HEK293T (cell line): ENCODE measurements around the gene HHAT.
"Not testable (repeated sequence)": the region's sequence is repeated elsewhere in the genome, so short reads cannot be mapped to it uniquely, and the experiment has no call there.

Experiments used
- CTCF ChIA-PET: fragments of 350-600 bp; formaldehyde crosslinking; extraction: SDS; loops from one replicate; lab custom pipeline; 2021; ENCODE audit warnings: antibody characterized with exemption, inconsistent platforms; lab: Yijun Ruan, JAX
- POLR2A ChIA-PET: fragments of 350-600 bp; formaldehyde crosslinking; extraction: SDS; loops from one replicate; lab custom pipeline; 2020; ENCODE audit warnings: antibody characterized with exemption, inconsistent platforms; lab: Yijun Ruan, JAX
- DNase-seq: peaks from one replicate; pipeline ENCODE4 v3.0.0; 2012; ENCODE audit warnings: mixed read lengths; ENCODE audit errors: extremely low spot score
- ARNT ChIP-seq: fragments of 450-650 bp; IDR thresholded peaks from 2 replicates; pipeline ENCODE4 v1.6.1; 2017; ENCODE audit warnings: mild to moderate bottlenecking
- BHLHE40 ChIP-seq: fragments of 450-650 bp; IDR thresholded peaks from 2 replicates; pipeline ENCODE4 v1.6.1; 2016; ENCODE audit warnings: mild to moderate bottlenecking, moderate library complexity, borderline replicate concordance
- CTBP1 ChIP-seq: fragments of 450-650 bp; IDR thresholded peaks from 2 replicates; pipeline ENCODE4 v1.6.1; 2016; ENCODE audit warnings: borderline replicate concordance
- ELF4 ChIP-seq: fragments of 450-650 bp; IDR thresholded peaks from 2 replicates; pipeline ENCODE4 v1.6.1; 2017; ENCODE audit warnings: antibody characterized with exemption
- FOXA1 ChIP-seq: fragments of 450-650 bp; IDR thresholded peaks from 2 replicates; pipeline ENCODE4 v1.6.1; 2016; ENCODE audit warnings: mild to moderate bottlenecking
- FOXK2 ChIP-seq: fragments of 450-650 bp; IDR thresholded peaks from 2 replicates; pipeline ENCODE4 v1.6.1; 2016; ENCODE audit warnings: mild to moderate bottlenecking
- FOXM1 ChIP-seq: fragments of 450-650 bp; IDR thresholded peaks from 2 replicates; pipeline ENCODE4 v1.6.1; 2017; ENCODE audit warnings: mild to moderate bottlenecking, borderline replicate concordance
- HDGF ChIP-seq: fragments of 450-650 bp; IDR thresholded peaks from 2 replicates; pipeline ENCODE4 v1.6.1; 2017; ENCODE audit warnings: antibody characterized with exemption, borderline replicate concordance
- L3MBTL2 ChIP-seq: fragments of 450-650 bp; conservative IDR thresholded peaks from 2 replicates; pipeline ENCODE4 v1.6.1; 2016; ENCODE audit warnings: mild to moderate bottlenecking
- LEF1 ChIP-seq: fragments of 450-650 bp; IDR thresholded peaks from 2 replicates; pipeline ENCODE4 v1.6.1; 2017; ENCODE audit warnings: mild to moderate bottlenecking, borderline replicate concordance
- NFRKB ChIP-seq: fragments of 450-650 bp; IDR thresholded peaks from 2 replicates; pipeline ENCODE4 v1.6.1; 2016; ENCODE audit warnings: mild to moderate bottlenecking, moderate library complexity
- SP1 ChIP-seq: fragments of 450-650 bp; IDR thresholded peaks from 2 replicates; pipeline ENCODE4 v1.6.1; 2017
- SUZ12 ChIP-seq: fragments of 450-650 bp; IDR thresholded peaks from 2 replicates; pipeline ENCODE4 v1.6.1; 2016; ENCODE audit warnings: mild to moderate bottlenecking
- TARDBP ChIP-seq: fragments of 450-650 bp; IDR thresholded peaks from 2 replicates; pipeline ENCODE4 v1.6.1; 2016
- ZNF384 ChIP-seq: fragments of 450-650 bp; IDR thresholded peaks from 2 replicates; pipeline ENCODE4 v1.6.1; 2016
- TF ChIP-seq, protein P1 (sequence below): fragments of 450-650 bp; IDR thresholded peaks from 2 replicates; pipeline ENCODE4 v1.6.1; 2016

The HHAT gene

DNA sequence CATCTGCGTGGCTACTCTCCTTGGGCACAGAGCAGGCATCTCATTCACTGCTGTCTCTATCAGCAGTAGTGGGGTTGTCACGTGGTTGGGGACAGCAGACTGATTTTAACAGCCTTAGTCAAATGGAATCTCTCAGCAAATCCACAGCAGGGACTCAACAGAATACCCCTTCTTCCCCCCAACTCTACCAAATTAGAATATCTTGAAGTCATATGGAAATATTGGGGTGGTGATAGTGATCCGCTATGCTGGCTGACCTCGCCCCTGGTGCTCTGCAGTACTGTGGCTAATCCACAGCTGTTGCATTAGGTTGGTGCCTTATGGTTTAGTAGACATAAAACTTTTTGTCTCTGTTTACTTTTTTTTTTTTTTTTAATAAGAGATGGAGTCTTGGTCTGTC, 23.9 kb downstream of the HHAT start:
- TF ChIP-seq ZNF384 (no peak), TARDBP (no peak), FOXM1 (no peak), L3MBTL2 (no peak), CTBP1 (no peak), FOXK2 (no peak), SP1 (no peak), BHLHE40 (no peak)
- ChIA-PET POLR2A (no interaction called here), CTCF (no interaction called here)
- DNase-seq: no peak

DNA sequence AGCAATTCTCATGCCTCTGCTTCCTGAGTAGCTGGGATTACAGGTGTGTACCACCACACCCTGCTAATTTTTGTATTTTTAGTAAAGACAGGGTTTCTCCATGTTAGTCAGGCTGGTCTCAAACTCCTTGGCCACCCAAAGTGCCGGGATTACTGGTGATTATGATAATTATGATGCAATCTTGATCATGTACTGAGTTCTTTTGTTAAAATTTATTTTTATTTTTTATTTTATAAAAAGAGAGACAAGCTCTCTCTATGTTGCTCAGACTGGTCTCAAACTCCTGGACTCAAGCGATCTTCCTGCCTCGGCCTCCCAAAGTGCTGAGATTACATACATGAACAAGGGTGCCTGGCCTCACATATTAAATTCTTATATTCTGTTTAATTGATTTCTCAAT, 25.6 kb downstream of the HHAT start:
- POLR2A ChIA-PET: not testable (repeated sequence)

GRCh38 chr1:210358626-210359025, 29.9 kb downstream of the HHAT start:
- TF ChIP-seq TARDBP: no peak
- TF ChIP-seq, protein P1, sequence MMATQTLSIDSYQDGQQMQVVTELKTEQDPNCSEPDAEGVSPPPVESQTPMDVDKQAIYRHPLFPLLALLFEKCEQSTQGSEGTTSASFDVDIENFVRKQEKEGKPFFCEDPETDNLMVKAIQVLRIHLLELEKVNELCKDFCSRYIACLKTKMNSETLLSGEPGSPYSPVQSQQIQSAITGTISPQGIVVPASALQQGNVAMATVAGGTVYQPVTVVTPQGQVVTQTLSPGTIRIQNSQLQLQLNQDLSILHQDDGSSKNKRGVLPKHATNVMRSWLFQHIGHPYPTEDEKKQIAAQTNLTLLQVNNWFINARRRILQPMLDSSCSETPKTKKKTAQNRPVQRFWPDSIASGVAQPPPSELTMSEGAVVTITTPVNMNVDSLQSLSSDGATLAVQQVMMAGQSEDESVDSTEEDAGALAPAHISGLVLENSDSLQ: no peak
- TF ChIP-seq FOXA1: no peak
- no peak for TF ChIP-seq NFRKB
- TF ChIP-seq ZNF384: no peak
- no peak for TF ChIP-seq ARNT
- TF ChIP-seq BHLHE40: no peak
- TF ChIP-seq ELF4: no peak
- TF ChIP-seq SUZ12: no peak
- TF ChIP-seq L3MBTL2: no peak
- TF ChIP-seq FOXM1: no peak
- no peak for TF ChIP-seq HDGF
- TF ChIP-seq FOXK2: no peak
- no peak for TF ChIP-seq CTBP1
- no peak for TF ChIP-seq SP1
- TF ChIP-seq LEF1: no peak
- ChIA-PET CTCF (no interaction called here), POLR2A (no interaction called here)
- DNase-seq: no peak

More for the DNA sequence above, 25.6 kb downstream of the HHAT start:
- CTCF ChIA-PET: interaction anchor here (0.7 kb wide), 1 partner anchor 496 kb away, joined by 3 read pairs; no protein-coding TSS in a partner anchor
- not testable (repeated sequence) for DNase-seq

GRCh38 chr1:210359255-210359654, 30.6 kb downstream of the HHAT start:
- CTCF ChIA-PET: interaction anchor here (0.6 to 2.5 kb wide), 2 partner anchors 15 to 790 kb away, joined by 3 to 9 read pairs; no protein-coding TSS in a partner anchor

DNA sequence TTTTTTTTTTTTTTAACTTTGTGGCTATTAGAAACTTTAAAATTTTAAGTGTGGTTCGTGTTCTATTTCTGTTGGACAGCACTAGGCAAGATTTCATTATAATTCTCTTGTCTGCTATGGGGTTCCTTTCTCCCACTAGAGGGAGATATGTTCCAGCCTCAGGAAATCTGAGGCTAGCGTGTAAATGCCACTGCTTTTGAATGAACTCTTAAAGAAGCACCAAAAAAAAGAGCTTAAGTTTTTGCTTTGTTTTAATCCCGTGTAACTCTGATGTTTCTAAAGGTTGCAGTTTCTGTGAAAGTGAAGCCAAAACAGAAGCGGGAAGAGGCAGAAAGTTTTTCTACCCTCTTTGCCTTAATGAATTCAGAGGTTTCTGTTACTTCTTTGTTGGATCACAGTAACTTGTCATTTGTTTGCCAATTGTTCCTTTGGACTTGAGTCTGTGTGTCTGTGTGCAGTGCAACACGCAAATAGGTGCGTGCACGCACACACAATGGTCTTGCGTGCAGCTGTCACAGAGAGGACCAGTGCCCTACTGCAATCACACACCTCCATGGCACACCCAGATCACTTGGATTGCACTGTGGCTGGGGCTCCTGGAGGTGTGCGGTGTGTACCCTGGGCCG, 32.3 kb downstream of the HHAT start:
- POLR2A ChIA-PET: no interaction called here

More at GRCh38 chr1:210359255-210359654, 30.6 kb downstream of the HHAT start:
- TF ChIP-seq FOXK2 (no peak), L3MBTL2 (no peak)
- DNase-seq: no peak
- POLR2A ChIA-PET: no interaction called here

GRCh38 chr1:210361665-210362064, 33.0 kb downstream of the HHAT start:
- POLR2A ChIA-PET: no interaction called here
- no peak for DNase-seq

More for the DNA sequence above, 32.3 kb downstream of the HHAT start:
- peak; percentile 55 for DNase-seq
- CTCF ChIA-PET: interaction anchor here (0.6 to 2.5 kb wide), 11 partner anchors 9 to 949 kb away, joined by 3 to 9 read pairs (median 4); no protein-coding TSS in a partner anchor
- TF ChIP-seq BHLHE40: no peak
- TF ChIP-seq SUZ12: no peak
- no peak for TF ChIP-seq NFRKB
- TF ChIP-seq, protein P1: no peak
- TF ChIP-seq ZNF384: no peak
- no peak for TF ChIP-seq L3MBTL2

More at GRCh38 chr1:210361665-210362064, 33.0 kb downstream of the HHAT start:
- TF ChIP-seq SUZ12 (no peak), ELF4 (no peak), FOXM1 (no peak), HDGF (no peak), TARDBP (no peak), NFRKB (no peak), FOXK2 (no peak), SP1 (no peak), FOXA1 (no peak), ARNT (no peak), LEF1 (no peak), ZNF384 (no peak), CTBP1 (no peak), BHLHE40 (no peak), L3MBTL2 (no peak)
- TF ChIP-seq, protein P1: no peak
- CTCF ChIA-PET: interaction anchor here (0.9 to 1.7 kb wide), 5 partner anchors 8 to 38 kb away, joined by 4 to 8 read pairs (median 5); no protein-coding TSS in a partner anchor
